GM12891 (cell line): Measurements from ENCODE around the gene SKOR2.

ENCODE experiments used
- PAX5 ChIP-seq: IDR thresholded peaks from 2 replicates; pipeline ENCODE4 v1.6.1; 2011; ENCODE audit warnings: low read length, moderate library complexity, mild to moderate bottlenecking; ENCODE audit not compliant: insufficient read depth, severe bottlenecking
- POLR2A ChIP-seq: IDR thresholded peaks from 2 replicates; pipeline ENCODE4 v1.6.1; 2011; ENCODE audit warnings: low read depth, low read length, control low read depth
- POLR2AphosphoS5 ChIP-seq: IDR thresholded peaks from 2 replicates; pipeline ENCODE4 v1.6.1; 2011; ENCODE audit warnings: low read depth, low read length, control low read depth
- SPI1 ChIP-seq: IDR thresholded peaks from 2 replicates; pipeline ENCODE4 v1.6.1; 2011; ENCODE audit warnings: low read depth, low read length, control low read depth
- TAF1 ChIP-seq: IDR thresholded peaks from 2 replicates; pipeline ENCODE4 v1.6.1; 2011; ENCODE audit warnings: low read depth, low read length, control low read depth

DNA sequence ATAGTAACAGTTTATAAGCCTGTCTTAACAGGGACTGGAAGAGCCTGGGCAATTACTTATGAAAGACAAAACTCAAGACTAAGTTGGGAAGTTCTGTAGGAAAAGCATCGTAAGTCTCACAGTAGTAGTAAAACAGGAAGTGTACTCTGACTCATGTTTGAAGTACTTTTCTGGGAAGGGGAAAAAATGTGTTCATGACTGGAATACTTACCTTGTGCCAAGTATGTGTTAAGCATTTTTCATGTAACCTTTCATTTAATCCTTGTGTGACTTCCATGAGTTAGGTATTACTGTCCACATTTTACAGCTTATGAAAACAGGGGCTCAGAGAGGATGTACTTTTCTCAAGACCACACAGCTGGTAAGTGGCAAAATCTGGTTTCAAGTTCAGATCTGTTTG lies 13.7 kb upstream of the SKOR2 start:
- TF ChIP-seq TAF1, result no peak
- TF ChIP-seq POLR2A, result no peak
- no peak for TF ChIP-seq POLR2AphosphoS5
- no peak for TF ChIP-seq SPI1
- TF ChIP-seq PAX5, result no peak
